ENCODE data around the gene PWWP2A.
"Not testable (repeated sequence)": the region's sequence is repeated elsewhere in the genome, so short reads cannot be mapped to it uniquely, and the experiment has no call there.

PWWP2A gene

GRCh38 chr5:160076997-160077396, 42.3 kb downstream of the PWWP2A start:
- no peak for DNase-seq (ENCODE audit: low spot score)

GRCh38 chr5:160075073-160075472, 44.2 kb downstream of the PWWP2A start:
- no peak for DNase-seq (ENCODE audit: low spot score)

GRCh38 chr5:160071916-160072315, 47.3 kb downstream of the PWWP2A start:
- DNase-seq (ENCODE audit: low spot score) = no peak

GRCh38 chr5:160071516-160071915, 47.7 kb downstream of the PWWP2A start:
- no peak for DNase-seq (ENCODE audit: low spot score)

- not testable (repeated sequence) for DNase-seq (ENCODE audit: low spot score)
Measured at GRCh38 chr5:160069120-160069519, 50.1 kb downstream of the PWWP2A start.

- DNase-seq (ENCODE audit: low spot score) = no peak
Measured at GRCh38 chr5:160064995-160065614, 54.1 kb downstream of the PWWP2A start.

GRCh38 chr5:160064417-160064810, 54.8 kb downstream of the PWWP2A start:
- no peak for DNase-seq (ENCODE audit: low spot score)

GRCh38 chr5:160061770-160062169, 57.5 kb downstream of the PWWP2A start:
- no peak for DNase-seq (ENCODE audit: low spot score)

GRCh38 chr5:160060001-160060400, 59.2 kb downstream of the PWWP2A start:
- no peak for DNase-seq (ENCODE audit: low spot score)

- no peak for DNase-seq (ENCODE audit: low spot score)
Measured at GRCh38 chr5:160057256-160057655, 62.0 kb downstream of the PWWP2A start.

- DNase-seq (ENCODE audit: low spot score) = no peak
Measured at GRCh38 chr5:160054831-160055230, 64.4 kb downstream of the PWWP2A start.

- no peak for DNase-seq (ENCODE audit: low spot score)
Measured at GRCh38 chr5:160054047-160054446, 65.2 kb downstream of the PWWP2A start.

- DNase-seq (ENCODE audit: low spot score) = no peak
Measured at GRCh38 chr5:160049099-160049498, 70.2 kb downstream of the PWWP2A start.

GRCh38 chr5:160048131-160048530, 71.1 kb downstream of the PWWP2A start:
- no peak for DNase-seq (ENCODE audit: low spot score)

GRCh38 chr5:160047423-160047822, 71.8 kb downstream of the PWWP2A start:
- DNase-seq (ENCODE audit: low spot score) = no peak

- no peak for DNase-seq (ENCODE audit: low spot score)
Measured at GRCh38 chr5:160044967-160045366, 74.3 kb downstream of the PWWP2A start.

GRCh38 chr5:160044391-160044804, 74.9 kb downstream of the PWWP2A start:
- DNase-seq (ENCODE audit: low spot score) = no peak

GRCh38 chr5:160042671-160043070, 76.6 kb downstream of the PWWP2A start:
- no peak for DNase-seq (ENCODE audit: low spot score)

Measured in activated CD4-positive, alpha-beta T cell treated with anti-CD3 and anti-CD28 coated beads, Interleukin-2, Interleukin-4, amounts not matched to agents 100 ng/mL and 50 ng/mL, durations not matched to agents 16 hours and 8 hours (primary cell).